Subcutaneous abdominal adipose tissue (tissue), 5 donors: ENCODE results near the gene OR52N1.

Experiments
- H3K27ac ChIP-seq: one replicate; pipeline ENCODE4 v1.7.0; 2013; ENCODE audit warnings: low read depth, mild to moderate bottlenecking, inconsistent platforms, low read length, moderate library complexity
- H3K27me3 ChIP-seq, 5 donors: one replicate each; pipeline ENCODE4 v1.7.0; 2013; ENCODE audit warnings: low read length in 5 of 5, inconsistent platforms in 1 of 5; ENCODE audit not compliant: control insufficient read depth in 5 of 5, insufficient read depth in 4 of 5
- H3K36me3 ChIP-seq, 5 donors: one replicate each; pipeline ENCODE4 v1.7.0; 2013; ENCODE audit warnings: low read length in 5 of 5; ENCODE audit not compliant: control insufficient read depth in 5 of 5, insufficient read depth in 5 of 5
- H3K4me1 ChIP-seq, 5 donors: one replicate each; pipeline ENCODE4 v1.7.0; 2013; ENCODE audit warnings: low read length in 5 of 5, mild to moderate bottlenecking in 3 of 5, moderate library complexity in 1 of 5; ENCODE audit not compliant: control insufficient read depth in 5 of 5, insufficient read depth in 5 of 5
- H3K4me3 ChIP-seq, 5 donors: one replicate each; pipeline ENCODE4 v1.7.0; 2013; ENCODE audit warnings: low read length in 5 of 5, low read depth in 1 of 5
- H3K9ac ChIP-seq, 5 donors: one replicate each; pipeline ENCODE4 v1.7.0; 2013; ENCODE audit warnings: low read length in 5 of 5, mild to moderate bottlenecking in 4 of 5, moderate library complexity in 3 of 5
- H3K9me3 ChIP-seq, 5 donors: one replicate each; pipeline ENCODE4 v1.7.0; 2013; ENCODE audit warnings: low read length in 5 of 5; ENCODE audit not compliant: control insufficient read depth in 5 of 5
- donor health status: healthy.
- donor health status: healthy.
- donor health status: healthy.
- donor health status: healthy.
- donor health status: healthy.

The OR52N1 gene

DNA sequence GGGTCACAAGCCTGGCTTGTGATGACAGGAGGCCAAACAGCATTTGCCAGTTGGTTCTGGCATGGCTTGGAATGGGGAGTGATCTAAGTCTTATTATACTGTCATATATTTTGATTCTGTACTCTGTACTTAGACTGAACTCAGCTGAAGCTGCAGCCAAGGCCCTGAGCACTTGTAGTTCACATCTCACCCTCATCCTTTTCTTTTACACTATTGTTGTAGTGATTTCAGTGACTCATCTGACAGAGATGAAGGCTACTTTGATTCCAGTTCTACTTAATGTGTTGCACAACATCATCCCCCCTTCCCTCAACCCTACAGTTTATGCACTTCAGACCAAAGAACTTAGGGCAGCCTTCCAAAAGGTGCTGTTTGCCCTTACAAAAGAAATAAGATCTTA is 54.0 kb downstream of the OR52N1 start:
- Histone ChIP-seq H3K9ac (no peak overlapping the region), H3K4me1 (no peaks in the 10 kb centered on the region)

More for the DNA sequence above, 54.0 kb downstream of the OR52N1 start:
- H3K27ac ChIP-seq: no peak overlapping the region
- no peak overlapping the region for H3K4me3 ChIP-seq
- no peaks in the 10 kb centered on the region for H3K36me3 ChIP-seq
- peaks cover 0 to 2% (median 0%) of the 10 kb centered on the region in 5 donors for H3K27me3 ChIP-seq
- H3K9me3 ChIP-seq: peaks cover 0 to 7% (median 5%) of the 10 kb centered on the region in 5 donors
